Nephron (organoid): ENCODE measurements around the gene THY1.
A peak's percentile ranks its signal among the peaks of the same experiment; 100 is the strongest.

Experiments used
- H3K27ac Mint-ChIP-seq, 3 experiments: 2 replicates each; pipeline ENCODE4 v1.8.0; 2020; ENCODE audit warnings: mixed read lengths in 3 of 3, mild to moderate bottlenecking in 2 of 3, moderate library complexity in 1 of 3
- H3K27me3 Mint-ChIP-seq: 2 replicates; pipeline ENCODE4 v1.8.0; 2021; ENCODE audit warnings: low read depth, mild to moderate bottlenecking, moderate library complexity, mixed read lengths
- H3K36me3 Mint-ChIP-seq: 2 replicates; pipeline ENCODE4 v1.8.0; 2020; ENCODE audit warnings: low read depth, mixed read lengths
- H3K4me1 Mint-ChIP-seq: 2 replicates; pipeline ENCODE4 v1.8.0; 2020; ENCODE audit warnings: mixed read lengths
- H3K4me3 Mint-ChIP-seq, 3 experiments: 2 replicates each; pipeline ENCODE4 v1.8.0; 2020; ENCODE audit warnings: mild to moderate bottlenecking in 3 of 3, mixed read lengths in 3 of 3, moderate library complexity in 2 of 3
- H3K9me3 Mint-ChIP-seq: 2 replicates; pipeline ENCODE4 v1.8.0; 2020; ENCODE audit warnings: mixed read lengths
- TF ChIP-seq, protein P1 (sequence below), 3 experiments: fragments of 200-600 bp; sonication (generic); IDR thresholded peaks; one replicate each; pipeline ENCODE4 v1.5.0; 2021; ENCODE audit warnings: antibody characterized with exemption in 3 of 3; ENCODE audit not compliant: unreplicated experiment in 3 of 3

THY1 gene

DNA sequence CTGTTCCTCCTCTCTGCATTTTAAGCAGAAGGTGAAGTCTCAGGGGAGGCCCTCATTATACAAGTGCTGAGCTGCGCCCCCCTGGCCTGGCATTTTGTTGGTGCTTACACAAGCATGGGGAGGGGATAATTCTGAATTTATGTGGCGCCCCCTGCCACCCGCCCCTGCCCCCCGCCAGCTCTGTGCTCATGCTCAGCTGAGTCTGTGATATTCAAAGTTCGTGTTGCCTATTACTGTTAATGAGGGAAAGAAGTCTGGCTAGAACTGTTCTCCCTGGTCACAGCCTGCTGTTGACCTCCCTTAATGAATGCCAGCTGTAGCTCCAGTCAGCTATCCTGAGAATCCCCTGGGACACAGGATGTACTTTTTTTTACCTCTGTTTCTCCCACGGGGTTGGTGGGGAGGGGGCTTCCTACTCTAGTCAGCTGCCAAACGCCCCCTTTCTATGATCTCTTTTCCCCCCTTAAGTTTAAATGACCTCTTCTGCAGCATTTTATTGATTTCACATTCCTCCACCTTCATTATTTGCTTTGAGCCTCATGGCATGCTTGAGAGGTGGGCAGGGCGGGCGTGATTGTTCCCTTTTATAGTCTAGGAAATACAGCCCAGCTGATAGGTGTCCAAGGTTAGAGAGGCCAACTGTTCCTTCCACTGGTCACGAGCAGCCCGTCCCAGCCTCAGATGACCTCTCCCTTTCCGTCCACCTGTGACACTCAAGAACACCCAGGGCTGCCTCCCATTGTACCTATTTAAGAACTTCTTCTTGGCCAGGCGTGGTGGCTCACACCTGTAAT, 53.6 kb downstream of the THY1 start:
- H3K4me3 Mint-ChIP-seq = peak overlapping the region; percentile 13 to 57 (median 30)
- H3K36me3 Mint-ChIP-seq = peaks cover 3% of the 10 kb centered on the region
- peaks cover 32% of the 10 kb centered on the region for H3K27me3 Mint-ChIP-seq
- TF ChIP-seq, protein P1, sequence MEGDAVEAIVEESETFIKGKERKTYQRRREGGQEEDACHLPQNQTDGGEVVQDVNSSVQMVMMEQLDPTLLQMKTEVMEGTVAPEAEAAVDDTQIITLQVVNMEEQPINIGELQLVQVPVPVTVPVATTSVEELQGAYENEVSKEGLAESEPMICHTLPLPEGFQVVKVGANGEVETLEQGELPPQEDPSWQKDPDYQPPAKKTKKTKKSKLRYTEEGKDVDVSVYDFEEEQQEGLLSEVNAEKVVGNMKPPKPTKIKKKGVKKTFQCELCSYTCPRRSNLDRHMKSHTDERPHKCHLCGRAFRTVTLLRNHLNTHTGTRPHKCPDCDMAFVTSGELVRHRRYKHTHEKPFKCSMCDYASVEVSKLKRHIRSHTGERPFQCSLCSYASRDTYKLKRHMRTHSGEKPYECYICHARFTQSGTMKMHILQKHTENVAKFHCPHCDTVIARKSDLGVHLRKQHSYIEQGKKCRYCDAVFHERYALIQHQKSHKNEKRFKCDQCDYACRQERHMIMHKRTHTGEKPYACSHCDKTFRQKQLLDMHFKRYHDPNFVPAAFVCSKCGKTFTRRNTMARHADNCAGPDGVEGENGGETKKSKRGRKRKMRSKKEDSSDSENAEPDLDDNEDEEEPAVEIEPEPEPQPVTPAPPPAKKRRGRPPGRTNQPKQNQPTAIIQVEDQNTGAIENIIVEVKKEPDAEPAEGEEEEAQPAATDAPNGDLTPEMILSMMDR (IDR thresholded peaks at IDR 0.05; ENCODE audit: unreplicated experiment in 3 of 3) = no peak
- peak overlapping the region; percentile 73 to 92 (median 91) for H3K27ac Mint-ChIP-seq
- H3K4me1 Mint-ChIP-seq = peaks cover 86% of the 10 kb centered on the region
- no peaks in the 10 kb centered on the region for H3K9me3 Mint-ChIP-seq

DNA sequence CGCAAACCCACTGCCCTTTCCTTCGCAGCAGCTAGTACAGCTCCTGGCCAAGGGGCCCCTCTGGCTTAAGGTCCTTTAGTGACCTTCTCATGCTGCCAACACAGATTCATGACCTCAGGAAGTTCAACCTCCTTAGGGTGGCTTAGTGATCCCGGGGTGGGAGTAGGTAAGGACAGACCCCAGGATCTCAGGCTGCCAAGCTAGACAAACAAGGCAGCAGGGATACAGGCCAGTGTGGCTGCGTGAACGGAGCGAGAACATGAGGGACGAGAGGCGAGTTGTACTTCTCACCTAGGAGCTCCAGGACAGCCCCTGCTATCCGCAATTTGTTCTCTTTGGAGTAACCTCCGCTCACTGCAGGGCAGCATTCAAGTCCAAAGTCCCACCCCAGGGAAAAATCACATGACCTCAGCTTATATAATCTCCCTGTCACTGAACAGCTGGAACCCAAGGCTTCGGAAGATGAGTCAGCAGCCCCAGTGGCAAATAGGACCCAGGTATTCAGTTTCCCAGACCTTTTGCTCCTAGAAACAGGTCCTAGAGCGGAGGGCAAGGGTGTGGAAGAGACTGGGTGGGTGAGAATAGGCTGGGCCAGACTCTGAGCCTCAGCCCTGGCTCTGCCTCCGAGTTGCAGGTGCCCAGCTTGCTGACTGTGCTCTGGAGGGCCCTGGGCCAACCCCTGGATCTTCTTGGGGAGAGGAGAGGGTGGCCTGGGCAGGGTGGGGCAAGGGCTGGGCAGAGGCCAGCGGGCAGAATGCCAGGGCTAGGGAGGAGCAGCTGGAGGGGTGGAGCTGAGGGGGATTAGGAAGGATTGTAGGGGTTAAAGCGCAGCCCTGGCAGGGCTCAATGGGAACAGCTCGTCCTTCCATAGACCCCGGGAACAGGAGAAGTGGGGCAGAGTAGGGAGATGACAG, 54.6 kb downstream of the THY1 start:
- peaks cover 3% of the 10 kb centered on the region for H3K36me3 Mint-ChIP-seq
- peaks cover 32% of the 10 kb centered on the region for H3K27me3 Mint-ChIP-seq
- TF ChIP-seq, protein P1 (IDR thresholded peaks at IDR 0.05; ENCODE audit: unreplicated experiment in 3 of 3) = no peak
- H3K4me1 Mint-ChIP-seq = peaks cover 78% of the 10 kb centered on the region
- H3K27ac Mint-ChIP-seq = peak overlapping the region; percentile 73 to 92 (median 91)
- H3K4me3 Mint-ChIP-seq = peak overlapping the region; percentile 51 to 57 (median 52)
- no peaks in the 10 kb centered on the region for H3K9me3 Mint-ChIP-seq

DNA sequence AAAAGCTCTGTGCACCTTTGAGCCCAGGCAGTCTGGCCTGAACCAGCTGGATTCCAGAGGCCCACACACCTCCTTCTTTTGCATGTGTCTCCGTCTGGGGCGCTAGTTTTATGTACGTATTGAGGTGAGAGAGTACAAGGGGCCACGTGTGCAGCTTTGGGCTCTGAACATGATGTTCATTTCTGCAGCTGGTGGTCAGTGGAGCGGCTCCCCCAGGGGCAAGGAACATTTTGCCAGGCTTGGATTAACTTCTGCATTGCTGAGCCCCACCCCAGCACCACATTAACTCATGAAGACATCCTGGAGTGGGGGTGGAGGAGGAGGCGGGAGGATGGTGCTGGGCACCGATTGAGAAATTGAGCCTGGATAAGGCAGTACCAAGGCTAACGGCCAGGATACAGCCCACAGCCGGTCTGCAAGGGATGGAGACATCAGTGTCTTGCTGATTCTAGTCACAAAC, 55.3 kb downstream of the THY1 start:
- Mint-ChIP-seq H3K36me3 (peaks cover 3% of the 10 kb centered on the region), H3K4me3 (peak overlapping the region in 1 of 3 experiments; percentile 12), H3K27me3 (peaks cover 34% of the 10 kb centered on the region), H3K4me1 (peaks cover 80% of the 10 kb centered on the region), H3K9me3 (no peaks in the 10 kb centered on the region), H3K27ac (peak overlapping the region; percentile 11 to 92 (median 91))
- TF ChIP-seq, protein P1 (IDR thresholded peaks at IDR 0.05; ENCODE audit: unreplicated experiment in 3 of 3) = no peak
